ENCODE measurements around the gene KRT38.

KRT38 gene

DNA sequence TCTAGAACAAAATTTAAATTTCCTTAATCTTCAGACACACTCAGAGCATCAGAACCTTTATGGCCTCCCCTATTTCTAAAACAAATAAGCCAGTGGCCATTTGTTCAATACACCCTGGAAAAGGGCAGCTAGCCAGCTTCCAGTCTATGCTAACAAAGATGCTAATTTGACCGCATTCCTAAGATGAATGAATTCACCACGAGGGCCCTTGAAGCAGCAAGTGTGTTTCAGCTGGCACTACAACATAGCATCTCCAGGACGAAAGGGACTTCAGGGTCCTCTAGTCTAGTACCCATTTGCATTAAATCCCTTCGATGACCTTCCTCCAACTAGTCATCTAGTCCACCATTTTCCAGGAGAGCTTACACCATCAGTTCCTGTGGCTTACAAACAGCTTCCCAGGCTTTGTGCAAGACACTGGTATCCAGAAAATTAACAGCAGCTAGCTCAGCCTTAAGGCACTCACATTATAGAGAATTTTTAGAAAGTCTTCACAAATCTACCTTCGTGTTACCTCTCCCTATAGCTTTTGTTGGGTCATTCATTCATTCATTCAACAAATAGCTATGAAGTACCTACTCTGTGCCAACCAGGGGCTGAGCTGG, 27.3 kb downstream of the KRT38 start:
- DNase-seq (ENCODE audit: low read depth): no peak
- H3K4me3 ChIP-seq (ENCODE audit: low read length): no peak overlapping the region
- no peak for TF ChIP-seq CTCF (IDR thresholded peaks at IDR 0.05; ENCODE audit: insufficient read depth, low read depth, low read length, missing control alignments)

- H3K4me3 ChIP-seq (ENCODE audit: low read length): no peak overlapping the region
- no peak for TF ChIP-seq CTCF (IDR thresholded peaks at IDR 0.05; ENCODE audit: insufficient read depth, low read depth, low read length, missing control alignments)
- no peak for DNase-seq (ENCODE audit: low read depth)
Measured at GRCh38 chr17:41411072-41411840, 29.5 kb downstream of the KRT38 start.

DNA sequence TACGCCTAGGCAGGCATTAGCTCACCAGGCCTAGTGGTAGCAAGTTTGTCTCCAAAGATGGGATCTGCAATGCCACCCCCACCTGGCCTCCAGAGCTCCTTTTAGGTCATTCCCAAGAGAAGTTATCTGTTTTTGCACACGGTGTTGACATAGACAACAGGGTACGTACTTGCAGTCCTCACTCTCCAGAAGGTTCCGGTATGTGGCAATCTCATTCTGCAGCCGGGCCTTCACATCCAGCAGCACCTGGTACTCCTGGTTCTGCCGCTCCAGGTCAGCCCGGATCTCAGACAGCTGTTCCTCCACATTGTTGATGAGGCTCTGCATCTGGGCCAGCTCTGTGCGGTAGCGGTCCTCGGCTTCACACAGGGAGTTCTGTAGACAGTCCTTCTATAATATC, 33.6 kb downstream of the KRT38 start:
- no peak overlapping the region for H3K4me3 ChIP-seq (ENCODE audit: low read length)
- no peak for TF ChIP-seq CTCF (IDR thresholded peaks at IDR 0.05; ENCODE audit: insufficient read depth, low read depth, low read length, missing control alignments)
- no peak for DNase-seq (ENCODE audit: low read depth)

- no peak overlapping the region for H3K4me3 ChIP-seq (ENCODE audit: low read length)
- TF ChIP-seq CTCF (IDR thresholded peaks at IDR 0.05; ENCODE audit: insufficient read depth, low read depth, low read length, missing control alignments): peak; percentile 49
- peak; percentile 66 for DNase-seq (ENCODE audit: low read depth)
Measured at GRCh38 chr17:41406205-41406604, 34.6 kb downstream of the KRT38 start.

DNA sequence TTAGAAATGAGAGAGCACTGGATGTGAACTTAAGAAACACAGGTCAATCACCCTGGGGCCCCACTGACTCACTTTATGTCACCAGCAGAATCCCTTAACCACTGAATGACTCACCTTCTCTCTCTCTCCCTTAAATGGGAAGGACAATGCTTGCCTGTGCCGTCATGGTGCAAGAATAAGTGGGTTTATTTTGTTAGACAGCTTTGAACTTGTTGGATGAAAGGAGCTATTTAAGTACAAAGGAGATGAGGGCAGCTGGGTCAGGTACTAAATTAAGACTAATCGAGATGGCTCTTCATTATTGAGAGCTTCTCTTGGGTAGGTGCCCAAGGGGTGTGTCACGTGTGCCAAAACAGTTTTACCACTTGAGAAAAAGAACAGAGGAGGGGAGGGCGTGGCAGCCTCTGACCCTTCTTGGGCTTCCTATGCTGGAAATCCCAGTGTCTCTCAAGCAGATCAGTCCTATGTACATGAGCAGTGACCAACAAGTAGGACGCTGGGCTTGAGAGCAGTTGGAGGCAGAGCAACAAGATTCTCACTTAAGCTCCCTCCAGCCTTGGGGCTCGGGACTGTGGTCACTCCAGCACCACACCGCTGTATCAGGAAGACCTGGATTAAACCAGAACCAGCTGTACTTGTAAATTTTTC, 36.6 kb downstream of the KRT38 start:
- no peak for TF ChIP-seq CTCF (IDR thresholded peaks at IDR 0.05; ENCODE audit: insufficient read depth, low read depth, low read length, missing control alignments)
- peak; percentile 99 for DNase-seq (ENCODE audit: low read depth)
- H3K4me3 ChIP-seq (ENCODE audit: low read length): no peak overlapping the region

DNA sequence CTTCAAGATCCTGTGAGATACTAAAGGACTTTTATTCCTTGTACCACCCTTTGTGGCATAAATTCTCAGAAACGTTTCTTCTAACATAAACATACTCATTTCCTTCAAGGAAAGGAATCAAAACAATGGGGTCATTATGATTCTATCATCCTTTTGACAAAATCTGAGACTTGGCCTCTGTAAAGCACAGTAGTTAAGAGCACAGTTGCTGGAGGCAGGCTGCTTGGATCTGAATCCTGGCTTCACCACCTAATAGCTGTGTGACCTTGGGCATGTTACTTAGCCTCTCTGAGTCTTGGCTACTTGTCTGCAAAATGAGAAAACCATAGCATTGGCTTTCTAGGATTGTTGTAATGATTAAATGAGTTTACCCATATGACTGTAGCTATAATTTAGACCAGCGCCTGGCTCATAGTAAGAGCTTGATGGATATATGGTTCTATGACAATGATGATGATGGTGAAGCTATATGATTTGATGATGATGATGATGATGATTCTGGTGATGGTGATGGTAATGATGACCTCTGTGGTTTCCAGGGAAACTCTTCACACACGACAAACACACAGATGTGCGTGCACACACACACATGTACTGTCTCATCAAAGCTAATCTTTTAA, 37.3 kb downstream of the KRT38 start:
- no peak for DNase-seq (ENCODE audit: low read depth)
- H3K4me3 ChIP-seq (ENCODE audit: low read length): no peak overlapping the region

More for the DNA sequence above, 37.3 kb downstream of the KRT38 start:
- TF ChIP-seq CTCF (IDR thresholded peaks at IDR 0.05; ENCODE audit: insufficient read depth, low read depth, low read length, missing control alignments): no peak

Measured in epithelial cell of esophagus (primary cell).